ENCODE results near the gene ATP6V1F. TPM values are rescaled to one million over a fixed set of nuclear protein-coding genes. Genes with fewer than 3 reads are reported as not detected.

Gene ATP6V1F
- total RNA-seq, 1 experiment from 2014 or later = 234 TPM

- DNase-seq (ENCODE audit: low read depth) = no peak
Measured at GRCh38 chr7:128882134-128882533, 19.5 kb downstream of the ATP6V1F start.

GRCh38 chr7:128883622-128884448 lies 21.2 kb downstream of the ATP6V1F start:
- peak; percentile 58 for DNase-seq (ENCODE audit: low read depth)

GRCh38 chr7:128884561-128885369 lies 22.1 kb downstream of the ATP6V1F start:
- DNase-seq (ENCODE audit: low read depth) = no peak

- no peak for DNase-seq (ENCODE audit: low read depth)
Measured at GRCh38 chr7:128885370-128886187, 22.9 kb downstream of the ATP6V1F start.

GRCh38 chr7:128886391-128887168 lies 23.9 kb downstream of the ATP6V1F start:
- DNase-seq (ENCODE audit: low read depth) = no peak

GRCh38 chr7:128887169-128888038 lies 24.7 kb downstream of the ATP6V1F start:
- no peak for DNase-seq (ENCODE audit: low read depth)

- no peak for DNase-seq (ENCODE audit: low read depth)
Measured at GRCh38 chr7:128888039-128888755, 25.5 kb downstream of the ATP6V1F start.

- DNase-seq (ENCODE audit: low read depth) = no peak
Measured at GRCh38 chr7:128888756-128889095, 26.1 kb downstream of the ATP6V1F start.

GRCh38 chr7:128889121-128889520 lies 26.5 kb downstream of the ATP6V1F start:
- DNase-seq (ENCODE audit: low read depth) = no peak

GRCh38 chr7:128890306-128891109 lies 27.9 kb downstream of the ATP6V1F start:
- peak; percentile 51 for DNase-seq (ENCODE audit: low read depth)

- no peak for DNase-seq (ENCODE audit: low read depth)
Measured at GRCh38 chr7:128891110-128891941, 28.7 kb downstream of the ATP6V1F start.

- no peak for DNase-seq (ENCODE audit: low read depth)
Measured at GRCh38 chr7:128891942-128892269, 29.2 kb downstream of the ATP6V1F start.

GRCh38 chr7:128892521-128893250 lies 30.0 kb downstream of the ATP6V1F start:
- no peak for DNase-seq (ENCODE audit: low read depth)

GRCh38 chr7:128893251-128894100 lies 30.8 kb downstream of the ATP6V1F start:
- DNase-seq (ENCODE audit: low read depth) = no peak

GRCh38 chr7:128894101-128894440 lies 31.4 kb downstream of the ATP6V1F start:
- DNase-seq (ENCODE audit: low read depth) = no peak

GRCh38 chr7:128895320-128895719 lies 32.7 kb downstream of the ATP6V1F start:
- no peak for DNase-seq (ENCODE audit: low read depth)

GRCh38 chr7:128899392-128899791 lies 36.7 kb downstream of the ATP6V1F start:
- no peak for DNase-seq (ENCODE audit: low read depth)
